ENCODE data around the gene NOP10. TPM values are rescaled to one million over a fixed set of nuclear protein-coding genes. Genes with fewer than 3 reads are reported as not detected.

Gene NOP10
- polyA plus RNA-seq, 1 of the 3 experiments (the other 2 are of a cell fraction), result 440 TPM

- TF ChIP-seq NRF1 (IDR thresholded peaks at IDR 0.05; ENCODE audit: low read depth, low read length), result no peak
Observed at GRCh38 chr15:34373951-34374350, 31.0 kb upstream of the NOP10 start (continued).

- H3K27me3 ChIP-seq (ENCODE audit: insufficient read depth), result no peaks in the 10 kb centered on the region
- H3K9me2 ChIP-seq, result no peaks in the 10 kb centered on the region
- ChIA-PET POLR2A (no interaction called here), CTCF (no interaction called here)
- 44% methylated on average over 2 of the region's 2 CpGs for WGBS (ENCODE audit: low lambda C conversion rate)
- no peaks in the 10 kb centered on the region for H3K36me3 ChIP-seq (replicated peaks in 1 of 2; ENCODE audit: control insufficient read depth in 1 of 2, insufficient read depth in 2 of 2, low read length in 1 of 2)
- peaks cover 3% of the 10 kb centered on the region for H3F3A ChIP-seq (replicated peaks; ENCODE audit: insufficient read depth)
- H3K4me3 ChIP-seq (ENCODE audit: low read depth in 2 of 2, low read length in 1 of 2), result no peak overlapping the region
- DNase-seq, result no peak
- H4K20me1 ChIP-seq (ENCODE audit: insufficient read depth), result peaks cover 4% of the 10 kb centered on the region; the same call in 1 of the 2 replicates
- H2AFZ ChIP-seq (ENCODE audit: low read depth), result no peak overlapping the region
- H3K4me1 ChIP-seq (ENCODE audit: control insufficient read depth in 1 of 2, insufficient read depth in 2 of 2, low read depth in 1 of 2, low read length in 1 of 2), result peaks cover 0 to 11% of the 10 kb centered on the region in 2 experiments; a peak in 1 of 4 replicates
- peaks cover 12% of the 10 kb centered on the region for H3K79me2 ChIP-seq (ENCODE audit: insufficient read depth)
- no peak overlapping the region for H3K27ac ChIP-seq (ENCODE audit: low read depth in 2 of 2, low read length in 1 of 2)
- no peaks in the 10 kb centered on the region for H3K9me3 ChIP-seq
- no peak overlapping the region for H3K9ac ChIP-seq
- no peak overlapping the region for H3K4me2 ChIP-seq
- TF ChIP-seq NFIC (IDR thresholded peaks at IDR 0.05; ENCODE audit: borderline replicate concordance) (no peak), MEF2A (IDR thresholded peaks at IDR 0.05; ENCODE audit: borderline replicate concordance, low read depth) (no peak)
Observed at GRCh38 chr15:34370643-34371042, 27.7 kb upstream of the NOP10 start.

GRCh38 chr15:34370129-34370528 lies 27.2 kb upstream of the NOP10 start:
- H3K4me1 ChIP-seq (ENCODE audit: control insufficient read depth in 1 of 2, insufficient read depth in 2 of 2, low read depth in 1 of 2, low read length in 1 of 2), result peaks cover 0 to 16% of the 10 kb centered on the region in 2 experiments; a peak in 1 of 4 replicates
- CTCF ChIA-PET, result no interaction called here
- POLR2A ChIA-PET, result no interaction called here
- peaks cover 3% of the 10 kb centered on the region for H3F3A ChIP-seq (replicated peaks; ENCODE audit: insufficient read depth)
- H3K4me2 ChIP-seq, result no peak overlapping the region
- H3K9me2 ChIP-seq, result no peaks in the 10 kb centered on the region
- 69% methylated on average over 2 of the region's 2 CpGs for WGBS (ENCODE audit: low lambda C conversion rate)
- H2AFZ ChIP-seq (ENCODE audit: low read depth), result no peak overlapping the region
- H3K27ac ChIP-seq (ENCODE audit: low read depth in 2 of 2, low read length in 1 of 2), result no peak overlapping the region
- no peak overlapping the region for H3K4me3 ChIP-seq (ENCODE audit: low read depth in 2 of 2, low read length in 1 of 2)
- no peaks in the 10 kb centered on the region for H3K36me3 ChIP-seq (replicated peaks in 1 of 2; ENCODE audit: control insufficient read depth in 1 of 2, insufficient read depth in 2 of 2, low read length in 1 of 2)
- no peak for TF ChIP-seq GATA2 (CRISPR knock-in tag; IDR thresholded peaks at IDR 0.05)
- no peak for TF ChIP-seq EP300 (IDR thresholded peaks at IDR 0.05; ENCODE audit: borderline replicate concordance in 1 of 2, low read depth in 1 of 2, low read length in 1 of 2)
- no peak for TF ChIP-seq CHD2 (IDR thresholded peaks at IDR 0.05; ENCODE audit: low read length, partially characterized antibody)
- TF ChIP-seq USF1 (IDR thresholded peaks at IDR 0.05; ENCODE audit: borderline replicate concordance, low read depth), result no peak
- TF ChIP-seq MXI1 (IDR thresholded peaks at IDR 0.05; ENCODE audit: low read depth, low read length), result no peak
- TF ChIP-seq IRF3 (IDR thresholded peaks at IDR 0.05; ENCODE audit: low read depth, low read length), result no peak
- TF ChIP-seq REST (IDR thresholded peaks at IDR 0.05; ENCODE audit: low read depth, low read length), result no peak
- TF ChIP-seq MEF2A (IDR thresholded peaks at IDR 0.05; ENCODE audit: borderline replicate concordance, low read depth), result no peak
- TF ChIP-seq RCOR1 (IDR thresholded peaks at IDR 0.05; ENCODE audit: low read length), result no peak
- TF ChIP-seq RAD21 (IDR thresholded peaks at IDR 0.05; ENCODE audit: low read length), result no peak
- TF ChIP-seq TEAD4 (IDR thresholded peaks at IDR 0.05; ENCODE audit: borderline replicate concordance, insufficient read depth), result no peak
- no peak for TF ChIP-seq SMC3 (IDR thresholded peaks at IDR 0.05; ENCODE audit: low read depth, low read length)
- TF ChIP-seq POLR2AphosphoS5 (IDR thresholded peaks at IDR 0.05; ENCODE audit: low read depth, low read length), result no peak
- no peak for TF ChIP-seq YY1 (IDR thresholded peaks at IDR 0.05; ENCODE audit: low read depth)
- peaks cover 9% of the 10 kb centered on the region for H4K20me1 ChIP-seq (ENCODE audit: insufficient read depth)
- no peaks in the 10 kb centered on the region for H3K9me3 ChIP-seq
- H3K79me2 ChIP-seq (ENCODE audit: insufficient read depth), result peaks cover 17% of the 10 kb centered on the region
- no peak overlapping the region for H3K9ac ChIP-seq
- no peaks in the 10 kb centered on the region for H3K27me3 ChIP-seq (ENCODE audit: insufficient read depth)
- no peak for DNase-seq
